DMS53 treated with DMSO at 0.1 percent for 48 hours (cell line): ENCODE results near the gene CASP5.
"Not testable (repeated sequence)": the region's sequence is repeated elsewhere in the genome, so short reads cannot be mapped to it uniquely, and the experiment has no call there.

Source experiments
- DNase-seq: peaks from one replicate; lab custom pipeline; 2025; ENCODE audit not compliant: unreplicated experiment; lab: John Stamatoyannopoulos, UW

Gene CASP5

DNA sequence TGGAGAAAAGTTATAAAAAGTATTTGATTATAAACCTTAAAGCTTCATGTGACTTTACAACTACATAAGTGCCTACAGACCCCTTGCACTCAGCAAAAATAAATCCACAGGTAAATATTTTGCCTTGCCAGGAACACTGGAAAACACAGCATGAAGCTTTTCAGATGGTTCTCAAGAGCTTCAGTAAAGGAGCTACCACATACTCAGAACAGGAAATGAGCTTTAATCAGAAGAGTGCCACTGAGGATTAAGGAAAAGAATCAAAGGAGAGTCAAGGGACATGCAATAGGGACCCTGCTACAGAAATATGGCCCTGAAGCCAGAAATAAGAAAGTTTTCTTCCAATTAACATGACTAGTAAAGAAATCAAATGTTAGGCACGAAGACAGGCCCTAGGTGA is 10.8 kb upstream of the CASP5 start:
- no peak for DNase-seq

DNA sequence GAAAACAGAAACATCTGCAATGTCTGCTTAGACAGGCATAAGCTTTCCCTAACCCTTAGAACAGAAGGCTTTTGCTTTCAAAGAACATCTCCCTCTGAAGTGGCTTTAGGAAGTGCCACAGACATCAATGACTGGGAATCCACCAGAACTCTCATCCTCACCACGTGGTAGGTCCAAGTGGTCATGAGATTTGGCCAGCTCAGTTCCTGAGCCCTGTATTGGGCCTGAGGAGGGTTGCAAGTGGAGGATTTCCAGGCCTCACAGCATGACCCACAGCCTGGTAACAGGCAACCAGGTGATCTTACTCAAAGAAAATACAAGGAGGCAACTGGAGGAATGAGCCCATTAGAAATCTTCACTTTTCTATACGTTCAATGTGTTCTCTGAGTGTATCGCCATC is 10.4 kb upstream of the CASP5 start:
- no peak for DNase-seq

DNA sequence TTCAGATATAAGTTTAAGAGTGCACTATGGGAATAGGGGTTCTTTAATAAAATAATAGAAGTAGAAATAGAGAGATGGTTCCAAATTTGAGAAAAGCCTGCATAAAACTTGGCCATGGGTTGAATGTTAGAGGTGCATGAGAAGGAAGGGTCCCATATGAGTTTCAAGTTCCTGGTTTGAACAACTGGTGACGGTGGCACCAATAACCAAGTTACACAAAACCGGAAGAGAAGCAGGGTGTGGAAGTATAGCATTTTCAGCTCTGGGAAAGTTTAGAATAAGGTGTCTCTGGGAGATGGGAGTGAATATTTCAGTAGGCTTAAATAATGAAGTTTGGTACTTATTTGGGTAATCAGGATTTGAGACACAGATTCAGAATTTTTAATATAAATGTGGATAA is 9.5 kb upstream of the CASP5 start:
- no peak for DNase-seq

DNA sequence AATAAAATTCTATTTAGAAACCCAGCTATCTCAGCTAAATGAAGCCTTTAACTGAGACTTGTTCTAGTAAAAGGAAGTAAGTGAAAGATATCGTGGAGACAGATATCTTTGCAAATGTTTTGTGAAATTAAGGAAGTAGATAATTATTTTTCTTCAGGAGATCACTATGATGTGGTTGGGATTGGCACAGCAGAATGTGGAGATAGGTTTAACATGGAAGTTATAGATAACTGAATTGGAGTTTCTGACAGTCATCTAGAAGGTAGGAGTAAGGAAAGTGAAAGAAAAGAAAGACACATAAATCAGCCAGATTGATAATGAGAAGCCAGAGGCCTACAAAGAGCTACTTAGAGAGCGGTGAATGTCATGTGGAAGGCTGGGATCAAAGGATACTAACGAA is 4.7 kb upstream of the CASP5 start:
- no peak for DNase-seq

DNA sequence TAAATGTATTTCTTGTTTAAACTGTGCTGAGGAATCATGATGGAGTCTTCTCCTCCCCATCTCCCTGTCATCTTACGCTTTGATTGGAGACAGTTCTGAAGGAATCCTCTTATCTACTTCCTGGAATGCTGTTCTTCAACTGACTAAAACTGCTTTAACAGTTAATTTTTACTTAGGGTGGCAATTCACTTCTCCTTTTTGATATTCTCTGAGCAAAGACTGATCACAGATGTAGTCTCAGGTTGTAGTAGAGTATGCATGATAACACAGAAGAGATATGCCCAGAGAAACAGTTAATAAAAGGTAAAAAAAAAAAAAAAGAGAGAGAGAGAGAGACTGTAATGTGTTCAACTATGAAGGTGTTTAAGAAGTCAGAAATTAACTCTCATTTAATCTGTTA is 1.4 kb upstream of the CASP5 start:
- no peak for DNase-seq

DNA sequence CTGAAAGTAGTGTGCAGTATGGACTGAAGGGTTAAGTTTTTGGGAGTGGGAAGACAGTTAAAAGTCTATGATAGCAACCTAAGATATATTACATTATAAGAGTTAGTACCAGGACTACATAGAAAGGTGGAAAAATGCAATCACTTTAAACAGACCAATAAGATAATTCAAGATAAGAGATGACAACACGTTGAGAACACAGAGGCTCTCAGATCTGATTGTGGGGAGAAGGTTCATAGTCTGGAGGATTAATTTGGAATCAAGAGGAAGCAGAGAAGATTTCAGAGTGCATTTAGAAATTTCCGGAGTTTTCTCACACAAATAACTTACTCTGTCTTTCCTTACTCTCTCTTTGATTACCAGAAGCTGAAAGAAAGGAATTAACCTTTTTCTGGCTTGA is 441 bp downstream of the CASP5 start:
- DNase-seq, result no peak

DNA sequence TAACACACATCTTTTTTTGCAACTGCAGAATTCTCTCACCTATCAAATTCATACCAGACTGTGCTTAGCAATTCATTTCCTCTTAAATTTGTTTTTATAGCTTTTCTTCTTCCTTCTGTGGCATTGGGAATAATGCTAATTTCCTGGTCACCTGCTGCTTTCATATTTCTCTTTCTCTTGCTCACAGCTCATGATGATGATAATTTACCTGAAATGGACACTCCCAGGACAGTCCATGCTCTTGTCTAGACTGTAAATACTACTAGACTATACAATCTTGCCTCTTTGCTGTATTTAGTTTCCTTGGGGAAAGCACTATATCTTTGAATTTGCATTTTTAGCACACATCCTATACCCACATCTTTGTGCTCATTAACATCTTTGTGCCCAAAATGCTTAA is 15.5 kb downstream of the CASP5 start:
- DNase-seq, result no peak

DNA sequence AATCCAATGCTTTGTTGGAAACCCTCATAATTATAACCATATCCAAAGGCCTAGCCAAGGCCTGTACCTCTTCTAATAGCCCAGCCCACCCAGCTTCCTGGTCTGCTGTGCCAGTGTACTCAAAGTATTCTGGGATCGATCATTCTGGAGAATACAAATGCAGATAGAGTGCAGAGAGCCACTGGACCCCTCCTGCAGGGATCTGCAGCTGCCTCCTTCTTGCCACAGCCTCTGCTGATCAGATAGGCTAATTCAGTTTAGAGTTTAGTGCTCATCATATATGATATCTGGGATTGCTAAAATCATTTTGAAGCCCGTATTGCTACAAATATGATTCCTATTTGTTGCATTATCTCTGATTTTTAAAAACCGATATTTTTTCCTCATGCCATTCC is 17.5 kb downstream of the CASP5 start:
- DNase-seq, result no peak

DNA sequence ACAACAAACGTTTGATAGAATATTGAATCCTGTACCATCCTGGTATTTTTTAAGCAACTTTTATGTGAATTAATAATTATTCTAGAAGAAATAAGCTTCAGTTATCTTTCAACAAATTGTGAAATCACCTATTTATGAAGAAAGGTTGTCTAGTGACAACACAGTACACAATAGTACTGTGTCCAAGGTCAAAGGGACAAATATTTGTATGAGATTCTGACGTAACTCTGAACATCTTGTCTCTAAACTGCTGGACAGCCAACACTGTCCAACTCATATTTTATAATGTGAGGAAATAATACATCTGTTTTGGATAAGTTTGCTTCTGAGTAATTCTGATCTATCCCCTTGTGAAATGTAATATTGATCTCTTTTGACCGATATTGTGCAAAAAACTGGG is 18.9 kb downstream of the CASP5 start:
- no peak for DNase-seq

DNA sequence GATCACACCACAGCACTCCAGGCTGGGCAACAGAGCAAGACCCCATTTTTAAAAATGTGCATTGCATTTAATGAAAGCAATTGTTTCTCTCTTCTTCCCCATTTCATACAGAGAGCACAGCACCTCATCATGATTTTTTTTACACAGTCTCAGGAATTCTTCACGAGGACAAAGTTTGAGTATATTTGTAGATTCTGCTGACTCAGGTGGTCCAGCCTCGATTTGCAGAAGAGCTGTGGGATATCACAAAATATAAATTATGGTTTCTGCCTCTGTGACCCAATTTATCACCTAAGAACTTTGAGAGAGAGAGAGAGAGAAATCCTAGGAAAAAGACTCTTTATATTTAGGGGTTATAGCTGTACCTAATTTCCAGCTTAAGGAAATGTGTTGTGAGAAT is 19.8 kb downstream of the CASP5 start:
- no peak for DNase-seq

DNA sequence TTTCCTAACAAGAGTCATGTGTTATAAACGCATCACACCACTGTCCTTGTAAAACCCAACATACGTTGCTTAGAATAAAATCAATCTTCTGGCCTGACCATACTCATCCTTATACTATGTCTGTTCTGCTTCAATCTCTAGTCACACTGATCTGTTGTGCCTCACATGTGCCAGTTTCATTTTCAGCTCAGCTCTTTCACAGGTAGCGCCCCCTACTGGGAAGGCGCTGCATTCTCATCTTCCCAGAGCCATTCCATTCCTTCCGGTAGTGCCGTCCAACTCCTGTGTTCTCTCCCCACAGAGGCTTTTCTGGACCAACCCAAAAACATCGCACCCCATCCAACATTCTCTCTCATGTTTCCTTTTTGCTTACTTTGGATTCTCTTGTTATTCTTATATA is 22.2 kb downstream of the CASP5 start:
- no peak for DNase-seq

DNA sequence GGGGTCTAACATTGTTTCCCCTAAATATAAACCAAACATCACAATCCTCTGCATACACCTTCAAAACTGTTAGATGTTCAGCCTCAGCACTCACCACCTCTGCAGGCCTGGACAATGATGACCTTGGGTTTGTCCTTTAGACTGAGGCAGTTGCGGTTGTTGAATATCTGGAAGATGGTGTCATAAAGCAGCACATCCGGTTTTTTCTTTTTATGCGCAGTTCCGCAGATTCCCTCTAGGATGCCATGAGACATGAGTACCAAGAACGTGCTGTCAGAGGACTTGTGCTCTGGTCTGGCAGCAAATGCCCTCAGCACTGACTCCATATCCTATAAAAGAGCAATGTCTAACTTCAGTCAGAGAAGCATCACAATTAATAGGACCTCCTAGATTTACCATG is 22.8 kb downstream of the CASP5 start:
- DNase-seq, result no peak

DNA sequence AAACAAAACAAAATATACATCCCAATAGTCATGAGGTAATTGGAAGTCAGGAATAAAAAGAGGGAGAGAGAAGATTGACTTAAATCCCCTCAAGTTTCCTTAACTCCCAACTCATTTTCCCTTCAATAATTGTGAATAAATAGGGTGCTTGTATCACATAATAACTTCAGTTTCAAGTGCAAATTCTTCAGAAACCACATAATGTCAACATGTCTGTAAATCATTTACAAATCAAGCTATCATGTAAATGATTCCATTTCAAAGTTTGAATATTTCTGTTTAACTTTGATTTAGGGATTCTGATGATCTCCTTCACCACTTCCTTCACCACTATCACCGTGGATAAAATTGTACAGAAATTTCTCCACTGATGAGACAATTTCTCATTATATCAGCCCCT is 23.2 kb downstream of the CASP5 start:
- DNase-seq, result no peak

DNA sequence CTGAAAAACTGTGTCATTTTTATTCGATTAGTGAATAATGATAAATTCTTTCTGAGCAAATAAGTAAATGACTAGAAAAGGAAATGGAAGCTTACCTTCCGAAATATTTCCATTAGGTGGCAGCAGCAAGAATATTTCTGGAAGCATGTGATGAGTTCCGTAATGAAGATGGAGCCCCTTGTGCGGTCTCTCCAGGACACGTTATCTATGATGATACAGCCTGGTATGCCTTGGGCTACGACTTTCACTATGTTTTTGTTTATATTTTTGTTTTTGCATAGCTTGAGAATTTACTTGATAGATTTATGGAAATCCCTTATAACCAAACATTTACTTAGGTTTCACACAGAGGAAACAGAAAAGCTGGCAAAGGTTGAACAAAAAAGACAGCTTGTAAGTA is 25.7 kb downstream of the CASP5 start:
- no peak for DNase-seq

DNA sequence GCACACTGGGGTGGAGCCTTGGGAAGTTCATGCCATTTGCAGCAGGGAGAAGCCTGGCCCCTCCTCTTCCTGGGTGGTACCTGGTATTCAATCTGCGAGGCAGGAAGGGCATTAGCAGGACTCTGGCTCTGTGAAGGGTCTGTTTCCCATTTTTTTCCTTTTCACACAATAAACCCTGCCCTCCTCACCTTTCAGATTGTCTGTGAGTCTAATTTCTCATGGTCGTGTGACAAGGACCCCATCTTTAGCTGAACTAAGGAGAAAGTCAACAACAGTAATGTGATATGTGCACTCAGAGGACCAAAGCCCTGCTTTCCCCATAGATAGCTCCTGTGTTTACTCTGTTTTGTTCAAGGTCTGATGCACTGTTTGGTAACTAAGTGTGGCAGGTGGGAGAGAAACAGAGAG is 28.0 kb downstream of the CASP5 start:
- DNase-seq, result peak; percentile 91

DNA sequence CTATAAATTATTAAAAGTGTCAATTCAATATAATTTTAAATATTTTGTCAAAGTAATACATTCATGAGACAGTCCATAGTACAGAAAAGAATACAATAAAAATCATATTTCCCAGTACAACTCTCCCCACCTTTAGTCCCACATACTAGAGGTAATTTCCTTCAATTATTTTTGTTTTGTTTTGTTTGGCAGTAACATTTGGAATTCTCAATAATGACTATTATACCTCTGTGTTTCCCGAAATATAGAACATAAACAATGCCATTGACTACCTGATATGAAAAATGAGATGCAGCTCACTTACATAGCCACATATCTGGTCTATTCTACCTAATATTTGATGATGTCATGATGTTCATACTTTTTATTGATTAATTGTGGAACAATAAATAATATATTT is 30.2 kb downstream of the CASP5 start:
- DNase-seq, result no peak

DNA sequence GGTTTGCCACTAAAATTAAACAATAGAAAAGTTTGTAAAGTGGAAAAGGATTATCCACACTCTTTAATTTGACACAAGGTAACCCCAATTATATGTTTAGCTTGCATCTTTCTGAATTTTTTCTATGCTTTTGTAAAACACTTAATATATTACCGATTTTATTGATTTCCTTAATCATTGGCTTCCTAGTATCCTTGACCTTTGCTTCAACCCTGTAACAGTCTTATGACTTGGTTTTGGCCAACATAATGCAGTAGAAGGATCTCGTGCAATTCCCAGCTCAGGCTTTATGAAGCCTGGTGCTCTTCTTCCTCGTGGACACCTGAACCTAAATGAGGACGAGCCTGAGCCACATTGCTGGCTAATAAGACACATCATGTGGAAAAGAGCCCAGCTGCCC is 31.0 kb downstream of the CASP5 start:
- DNase-seq, result no peak

DNA sequence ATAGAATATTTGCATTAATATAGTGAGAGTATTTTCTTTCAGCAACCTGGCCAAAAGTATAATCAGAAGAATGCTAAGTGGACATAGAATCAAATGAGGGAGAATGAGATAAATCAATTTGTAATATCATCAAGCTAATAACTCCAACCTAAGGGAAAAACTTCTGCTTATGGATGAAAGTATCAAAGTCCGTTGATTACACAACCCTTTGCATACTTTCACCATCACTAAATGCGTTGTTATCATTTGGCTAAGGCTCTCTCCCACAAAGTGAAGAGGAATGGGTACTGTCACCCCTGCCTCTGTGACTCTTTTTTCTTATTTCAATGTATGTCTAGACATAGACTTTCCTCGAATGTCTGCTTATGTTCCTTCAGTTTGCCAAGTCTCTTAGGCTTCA is 38.2 kb downstream of the CASP5 start:
- no peak for DNase-seq

DNA sequence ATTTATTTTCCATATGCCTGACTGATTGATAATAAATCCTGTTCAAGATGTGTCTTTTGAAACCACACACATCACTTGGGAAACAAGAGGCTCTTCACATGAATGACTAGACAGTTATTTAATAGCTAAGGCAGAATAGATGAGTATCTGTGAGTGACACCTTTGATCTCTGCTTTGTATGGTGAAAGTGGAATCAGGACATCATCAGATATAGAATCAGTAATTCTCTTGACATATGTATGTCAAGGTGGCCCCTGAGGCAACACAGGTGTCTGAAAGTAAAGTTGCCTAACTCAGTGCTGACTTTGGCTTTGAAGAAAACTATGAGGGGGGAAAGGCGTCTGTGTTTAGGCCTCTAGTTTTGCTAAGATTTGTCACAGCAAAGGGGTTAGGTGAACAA is 43.1 kb downstream of the CASP5 start:
- DNase-seq, result peak; percentile 13

DNA sequence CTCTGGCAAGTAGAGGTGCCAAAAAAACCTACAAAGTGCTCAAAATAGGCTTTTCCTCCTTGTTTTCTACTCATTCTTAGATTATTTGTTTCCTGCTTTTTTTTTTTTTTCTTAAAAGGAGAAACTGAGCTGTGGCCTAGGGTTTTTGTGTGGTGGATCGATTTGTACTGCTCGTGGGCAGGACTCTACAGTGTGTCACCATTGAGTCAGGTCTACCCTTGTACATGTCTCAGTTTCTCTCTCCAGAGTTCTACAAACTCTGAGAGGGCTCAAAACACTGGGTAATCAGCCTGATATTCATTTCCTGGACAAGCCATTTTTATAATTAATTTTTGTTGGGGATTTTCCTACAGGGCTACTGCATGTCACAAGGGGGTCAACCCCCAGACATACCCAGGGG is 49.4 kb downstream of the CASP5 start:
- no peak for DNase-seq

DNA sequence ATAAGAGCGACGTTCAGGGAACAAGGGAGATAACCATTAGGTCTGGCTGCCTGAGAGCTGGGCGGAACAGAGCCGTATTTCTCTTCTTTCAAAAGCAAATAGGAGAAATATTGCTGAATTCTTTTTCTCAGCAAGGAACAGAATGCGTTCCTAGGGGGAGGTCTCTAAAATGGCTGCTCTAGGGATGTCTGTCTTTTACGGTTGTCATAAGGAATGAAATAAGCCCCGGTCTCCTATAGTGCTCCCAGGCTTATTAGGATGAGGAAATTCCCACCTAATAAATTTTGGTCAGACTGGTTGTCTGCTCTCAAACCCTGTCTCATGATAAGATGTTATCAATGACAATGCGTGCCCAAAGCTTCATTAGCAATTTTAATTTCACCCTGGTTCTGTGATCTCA is 50.0 kb downstream of the CASP5 start:
- DNase-seq, result not testable (repeated sequence)

DNA sequence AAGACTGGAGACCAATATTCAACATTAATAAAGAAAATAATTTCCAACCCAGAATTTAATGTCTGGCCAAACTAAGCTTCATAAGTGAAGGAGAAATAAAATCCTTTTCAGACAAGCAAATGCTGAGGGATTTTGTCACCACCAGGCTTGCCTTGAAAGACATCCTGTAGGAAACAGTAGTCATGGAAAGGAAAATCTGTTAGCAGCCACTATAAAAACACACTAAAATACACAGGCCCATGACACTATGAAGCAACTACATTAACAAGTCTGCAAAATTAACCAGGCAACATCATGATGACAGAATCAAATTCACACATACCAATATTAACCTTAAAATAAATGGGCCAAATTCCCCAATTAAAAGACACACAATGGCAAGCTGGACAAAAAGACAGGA is 52.2 kb downstream of the CASP5 start:
- no peak for DNase-seq

DNA sequence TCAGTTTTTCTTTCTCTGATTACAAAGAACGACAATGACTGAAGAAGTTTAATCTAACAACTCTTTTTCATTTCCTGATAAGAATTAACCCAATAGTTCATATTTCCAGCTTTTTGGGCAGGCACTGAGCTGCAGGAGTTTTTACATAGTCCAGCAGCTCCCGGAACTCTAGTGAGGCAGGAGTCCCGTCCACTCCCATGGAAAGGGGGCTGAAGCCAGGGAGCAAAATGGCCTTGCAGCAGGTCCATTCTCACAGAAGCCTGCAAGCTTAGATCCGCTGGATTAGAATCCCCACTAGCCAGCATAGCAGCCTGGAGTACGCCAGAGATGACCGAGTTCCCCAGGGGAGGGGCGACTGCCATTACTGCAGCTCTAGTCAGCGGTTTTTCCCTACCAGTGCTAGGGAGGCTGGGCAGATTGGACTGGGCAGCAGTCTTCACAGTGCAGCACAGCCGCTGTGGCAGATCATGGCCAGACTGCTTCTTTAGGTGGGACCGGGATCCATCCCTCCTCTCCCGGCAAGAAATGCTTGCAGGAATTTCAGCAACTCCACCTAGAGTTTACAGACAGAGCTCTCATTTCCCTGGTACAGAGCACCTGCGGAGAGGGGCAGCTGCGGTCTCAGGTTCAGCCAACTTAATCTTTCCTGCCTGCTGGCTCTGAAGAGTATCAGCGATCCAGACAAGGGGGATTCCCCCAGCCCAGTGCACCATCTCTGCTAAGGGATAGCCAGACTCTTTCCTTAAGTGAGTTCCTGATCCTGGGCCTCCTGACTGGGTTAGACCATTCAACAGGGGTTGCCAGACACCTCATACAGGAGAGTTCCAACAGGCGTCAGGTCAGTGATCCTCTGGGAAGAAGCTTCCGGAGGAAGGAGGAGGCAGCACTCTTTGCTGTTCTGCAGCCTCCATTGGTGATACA is 53.9 kb downstream of the CASP5 start:
- peak; percentile 46 for DNase-seq
